Fibroblast of lung (primary cell): ENCODE data around the gene ZNF223. TPM values are rescaled to one million over a fixed set of nuclear protein-coding genes. Genes with fewer than 3 reads are reported as not detected.

ENCODE experiments used
- DNase-seq, 2 donors: peaks; one replicate each; pipeline versions ENCODE4 v3.0.0 to v3.0.0-alpha.2; 2010; ENCODE audit warnings: low read depth in 2 of 2
- H2AFZ ChIP-seq: 2 replicates; pipeline ENCODE4 v1.5.1; 2012; ENCODE audit warnings: low read length, control low read depth, inconsistent platforms
- H3K27ac ChIP-seq: 2 replicates; pipeline ENCODE4 v1.5.1; 2011; ENCODE audit warnings: low read length, control low read depth; ENCODE audit not compliant: insufficient read depth
- H3K27me3 ChIP-seq: 2 replicates; pipeline ENCODE4 v1.5.1; 2011; ENCODE audit warnings: mild to moderate bottlenecking, low read length; ENCODE audit not compliant: control insufficient read depth, insufficient read depth
- H3K36me3 ChIP-seq: 2 replicates; pipeline ENCODE4 v1.5.1; 2011; ENCODE audit warnings: low read length; ENCODE audit not compliant: control insufficient read depth, insufficient read depth
- H3K4me1 ChIP-seq: 2 replicates; pipeline ENCODE4 v1.5.1; 2011; ENCODE audit warnings: low read length; ENCODE audit not compliant: control insufficient read depth, insufficient read depth; ENCODE audit errors: extremely low read depth
- H3K4me2 ChIP-seq: 2 replicates; pipeline ENCODE4 v1.5.1; 2011; ENCODE audit warnings: low read length, control low read depth; ENCODE audit not compliant: insufficient read depth; ENCODE audit errors: extremely low read depth
- H3K4me3 ChIP-seq, 4 experiments: fragments of 200-600 bp in 1 of 4; sonication (generic) in 1 of 4; replicated peaks in 1 of 4; 2 replicates each; pipeline ENCODE4 v1.5.1; 2011 to 2016; ENCODE audit warnings: low read length in 4 of 4, low read depth in 3 of 4, mild to moderate bottlenecking in 3 of 4, control low read depth in 2 of 4, inconsistent platforms in 1 of 4, mixed read lengths in 1 of 4; ENCODE audit not compliant: insufficient read depth in 1 of 4; ENCODE audit errors: control extremely low read depth in 1 of 4
- H3K79me2 ChIP-seq: 2 replicates; pipeline ENCODE4 v1.5.1; 2012; ENCODE audit warnings: mild to moderate bottlenecking, low read length, inconsistent platforms; ENCODE audit not compliant: control insufficient read depth, insufficient read depth
- H3K9ac ChIP-seq: 2 replicates; pipeline ENCODE4 v1.5.1; 2011; ENCODE audit warnings: mild to moderate bottlenecking, low read length, control low read depth; ENCODE audit not compliant: insufficient read depth
- H3K9me3 ChIP-seq: 2 replicates; pipeline ENCODE4 v1.5.1; 2012; ENCODE audit warnings: low read depth, low read length; ENCODE audit not compliant: control insufficient read depth, insufficient read depth
- H4K20me1 ChIP-seq: 2 replicates; pipeline ENCODE4 v1.5.1; 2011; ENCODE audit warnings: low read length; ENCODE audit not compliant: control insufficient read depth, insufficient read depth; ENCODE audit errors: extremely low read depth
- CTCF ChIP-seq, 2 donors: IDR thresholded peaks in 1 of 2; conservative IDR thresholded peaks in 1 of 2; 1 replicate in 1 of 2; 2 replicates in 1 of 2; pipeline ENCODE4 v1.5.1; 2011 to 2012; ENCODE audit warnings: low read length in 2 of 2, control low read depth in 1 of 2, inconsistent platforms in 1 of 2, low read depth in 1 of 2, mild to moderate bottlenecking in 1 of 2
- EZH2 ChIP-seq: IDR thresholded peaks from 2 replicates; pipeline ENCODE4 v1.5.1; 2012; ENCODE audit warnings: low read length, control low read depth, mild to moderate bottlenecking; ENCODE audit errors: missing control alignments
- polyA plus RNA-seq, 2 donors: library from polyadenylated mRNA; depleted of rRNA in 1 of 2; stranded (reverse) in 1 of 2; unstranded in 1 of 2; fragments of >200 nt; gene quantifications; 2 replicates each; pipeline ENCODE4 v1.2.1, GENCODE V29; 2011 to 2012; ENCODE audit warnings: missing spikeins in 1 of 2
- total RNA-seq: library from RNA; depleted of rRNA; stranded (reverse); fragments of >200 nt; gene quantifications from 2 replicates; pipeline ENCODE4 v1.2.1, GENCODE V29; 2014

ZNF223 gene
- total and polyA plus RNA-seq, 2 donors (not counting 1 experiment from before 2014, with no cell fraction given): 4.3 to 5.3 TPM

GRCh38 chr19:44111910-44112463 is 60.2 kb downstream of the ZNF223 start:
- H3K27ac ChIP-seq: peak overlapping the region; percentile 85
- H3K9ac ChIP-seq: peak overlapping the region; percentile 29
- H3K4me2 ChIP-seq: peak overlapping the region; percentile 90
- peaks cover 3% of the 10 kb centered on the region for H3K79me2 ChIP-seq
- no peaks in the 10 kb centered on the region for H4K20me1 ChIP-seq
- H3K4me3 ChIP-seq: peak overlapping the region; percentile 77 to 99 (median 98)
- H3K9me3 ChIP-seq: peaks cover 3% of the 10 kb centered on the region
- no peak for TF ChIP-seq CTCF (conservative IDR thresholded peaks at IDR 0.05 in 1 of 2, IDR thresholded peaks at IDR 0.05 in 1 of 2; ENCODE audit: low read depth in 1 of 2, low read length in 2 of 2)
- no peak for TF ChIP-seq EZH2
- DNase-seq: peak; percentile 92 to 94
- H2AFZ ChIP-seq: peak overlapping the region; percentile 61
- H3K4me1 ChIP-seq: no peaks in the 10 kb centered on the region
- no peaks in the 10 kb centered on the region for H3K27me3 ChIP-seq
- peaks cover 2% of the 10 kb centered on the region for H3K36me3 ChIP-seq

- Histone ChIP-seq H3K4me3 (peak overlapping the region; percentile 77 to 99 (median 98)), H4K20me1 (no peaks in the 10 kb centered on the region), H3K36me3 (no peaks in the 10 kb centered on the region), H3K9ac (peak overlapping the region; percentile 61), H3K79me2 (peaks cover 3% of the 10 kb centered on the region), H2AFZ (peak overlapping the region; percentile 94), H3K4me2 (peak overlapping the region; percentile 90), H3K4me1 (no peaks in the 10 kb centered on the region), H3K9me3 (peaks cover 3% of the 10 kb centered on the region), H3K27ac (peak overlapping the region; percentile 85), H3K27me3 (no peaks in the 10 kb centered on the region)
- TF ChIP-seq CTCF (conservative IDR thresholded peaks at IDR 0.05 in 1 of 2, IDR thresholded peaks at IDR 0.05 in 1 of 2; ENCODE audit: low read depth in 1 of 2, low read length in 2 of 2): no peak
- DNase-seq: no peak
Measured at GRCh38 chr19:44112802-44113137, 60.9 kb downstream of the ZNF223 start.

- peak within 1 kb of the TSS; percentile 92 for H3K27ac ChIP-seq
- peak within 1 kb of the TSS; percentile 90 for H3K4me2 ChIP-seq
- no peaks in the 10 kb centered on the region for H3K27me3 ChIP-seq
- no peaks in the 10 kb centered on the region for H3K9me3 ChIP-seq
- H3K9ac ChIP-seq: peak within 1 kb of the TSS; percentile 83
- peaks cover 3% of the 10 kb centered on the region for H3K79me2 ChIP-seq
- H3K36me3 ChIP-seq: peaks cover 3% of the 10 kb centered on the region
- TF ChIP-seq EZH2 (no peak), CTCF (conservative IDR thresholded peaks at IDR 0.05 in 1 of 2, IDR thresholded peaks at IDR 0.05 in 1 of 2; ENCODE audit: low read depth in 1 of 2, low read length in 2 of 2) (no peak)
- peak within 1 kb of the TSS; percentile 77 to 99 (median 98) for H3K4me3 ChIP-seq
- peak within 1 kb of the TSS; percentile 97 for H2AFZ ChIP-seq
- no peaks in the 10 kb centered on the region for H4K20me1 ChIP-seq
- DNase-seq: peak; percentile 99
- no peaks in the 10 kb centered on the region for H3K4me1 ChIP-seq
Measured at GRCh38 chr19:44113138-44113783, 61.4 kb downstream of the ZNF223 start, which contains the start of gene ZNF225. TSS of gene ZNF225 (plus strand) at chr19:44113399. CDS start at chr19:44115828, 2,429 bp downstream.
